ENCODE data around the gene PKN2. TPM values are rescaled to one million over a fixed set of nuclear protein-coding genes. Genes with fewer than 3 reads are reported as not detected.
"Not testable (repeated sequence)": the region's sequence is repeated elsewhere in the genome, so short reads cannot be mapped to it uniquely, and the experiment has no call there.

PKN2 gene
- total RNA-seq, 1 donor from 2014 or later, result 7.3 TPM

DNA sequence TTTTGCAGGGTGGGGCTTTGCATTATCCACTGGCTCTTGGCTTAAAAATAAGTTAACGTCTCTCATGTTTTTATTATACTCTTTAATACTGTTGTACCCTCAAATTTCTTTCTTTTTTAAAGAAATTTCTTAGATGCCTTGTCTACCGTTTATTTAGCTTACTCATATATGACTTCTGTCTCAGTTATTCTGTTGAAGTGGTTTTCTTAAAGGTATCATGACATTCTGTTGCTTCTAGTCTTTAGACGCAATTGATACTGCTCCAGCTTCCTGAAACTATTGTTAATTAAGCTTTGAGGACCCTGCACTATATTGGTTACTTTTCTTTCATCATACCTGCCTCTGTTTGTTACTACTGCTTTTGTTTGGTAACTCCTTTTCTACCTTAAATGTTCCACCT lies 11.7 kb downstream of the PKN2 start:
- intact Hi-C loops (cut with DNase I), result no loop called here

DNA sequence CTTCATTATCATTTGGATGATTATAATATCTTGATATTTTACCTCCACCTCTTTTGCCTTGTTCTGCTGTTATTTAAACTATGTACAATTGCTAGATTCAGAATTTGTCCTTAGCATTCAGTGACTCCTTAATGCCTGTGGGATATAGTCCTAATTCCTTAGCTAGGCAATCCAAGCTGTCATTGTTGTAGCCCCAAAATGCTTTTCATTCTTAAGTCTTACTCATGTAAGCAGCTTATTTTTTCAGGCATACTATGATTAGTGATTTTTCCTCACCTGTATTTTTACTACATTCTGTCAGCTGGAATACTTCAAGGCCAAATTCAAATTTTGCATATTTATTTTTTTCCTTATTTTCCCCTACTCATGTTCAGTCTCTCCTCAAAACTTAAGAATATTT lies 13.4 kb downstream of the PKN2 start:
- Histone ChIP-seq H3K4me1 (no peaks in the 10 kb centered on the region), H3K27ac (no peak overlapping the region), H3K4me3 (no peak overlapping the region), H3K27me3 (no peaks in the 10 kb centered on the region), H3K9me3 (no peaks in the 10 kb centered on the region), H3K36me3 (no peaks in the 10 kb centered on the region)
- no peak for TF ChIP-seq CTCF (IDR thresholded peaks at IDR 0.05)
- no peak for DNase-seq (ENCODE audit: low spot score in 2 of 2)
- intact Hi-C loops (cut with DNase I), result no loop called here

More for the DNA sequence above, 11.7 kb downstream of the PKN2 start:
- H3K27ac ChIP-seq, result no peak overlapping the region
- no peaks in the 10 kb centered on the region for H3K4me1 ChIP-seq
- H3K27me3 ChIP-seq, result no peaks in the 10 kb centered on the region
- TF ChIP-seq CTCF (IDR thresholded peaks at IDR 0.05), result no peak
- H3K36me3 ChIP-seq, result no peaks in the 10 kb centered on the region
- DNase-seq (ENCODE audit: low spot score in 2 of 2), result no peak
- no peaks in the 10 kb centered on the region for H3K9me3 ChIP-seq
- H3K4me3 ChIP-seq, result no peak overlapping the region

DNA sequence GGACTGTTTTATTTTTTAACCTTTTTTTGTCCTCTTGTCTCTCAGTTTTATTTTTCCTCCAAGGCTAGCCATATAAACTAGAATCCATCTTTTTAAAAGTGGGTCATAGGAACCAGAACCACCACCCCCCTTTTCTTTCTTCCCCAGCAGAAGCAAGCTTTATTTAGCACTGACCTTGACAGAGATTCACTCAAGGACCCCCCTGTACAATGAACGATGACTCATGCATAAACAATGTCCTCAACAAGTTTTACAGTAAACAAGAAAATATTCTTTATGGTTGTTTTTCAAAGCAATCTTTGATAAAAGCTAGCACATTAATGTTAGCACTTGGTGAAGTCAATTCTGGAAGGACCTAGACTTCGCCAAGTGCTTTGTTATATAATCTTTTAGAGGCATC lies 14.1 kb downstream of the PKN2 start:
- Histone ChIP-seq H3K4me1 (no peaks in the 10 kb centered on the region), H3K27ac (no peak overlapping the region)
- intact Hi-C loops (cut with DNase I), result no loop called here

GRCh38 chr1:88698764-88699163 lies 14.7 kb downstream of the PKN2 start:
- Histone ChIP-seq H3K27ac (no peak overlapping the region), H3K4me1 (no peaks in the 10 kb centered on the region), H3K36me3 (no peaks in the 10 kb centered on the region), H3K27me3 (no peaks in the 10 kb centered on the region), H3K4me3 (no peak overlapping the region), H3K9me3 (no peaks in the 10 kb centered on the region)
- DNase-seq (ENCODE audit: low spot score in 2 of 2), result no peak
- no peak for TF ChIP-seq CTCF (IDR thresholded peaks at IDR 0.05)
- intact Hi-C loops (cut with DNase I), result no loop called here

More for the DNA sequence above, 14.1 kb downstream of the PKN2 start:
- TF ChIP-seq CTCF (IDR thresholded peaks at IDR 0.05), result no peak
- Histone ChIP-seq H3K27me3 (no peaks in the 10 kb centered on the region), H3K9me3 (no peaks in the 10 kb centered on the region), H3K36me3 (no peaks in the 10 kb centered on the region), H3K4me3 (no peak overlapping the region)
- DNase-seq (ENCODE audit: low spot score in 2 of 2), result no peak

- H3K27me3 ChIP-seq, result no peaks in the 10 kb centered on the region
- intact Hi-C loops (cut with DNase I), result no loop called here
- DNase-seq (ENCODE audit: low spot score in 2 of 2), result no peak
- no peak overlapping the region for H3K27ac ChIP-seq
- TF ChIP-seq CTCF (IDR thresholded peaks at IDR 0.05), result no peak
- H3K36me3 ChIP-seq, result no peaks in the 10 kb centered on the region
- no peak overlapping the region for H3K4me3 ChIP-seq
- H3K9me3 ChIP-seq, result no peaks in the 10 kb centered on the region
- H3K4me1 ChIP-seq, result no peaks in the 10 kb centered on the region
Observed at GRCh38 chr1:88700425-88701013, 16.4 kb downstream of the PKN2 start.

- H3K4me3 ChIP-seq, result no peak overlapping the region
- H3K27me3 ChIP-seq, result no peaks in the 10 kb centered on the region
- no peak overlapping the region for H3K27ac ChIP-seq
- no peak for TF ChIP-seq CTCF (IDR thresholded peaks at IDR 0.05)
- H3K9me3 ChIP-seq, result no peaks in the 10 kb centered on the region
- intact Hi-C loops (cut with DNase I), result no loop called here
- no peak for DNase-seq (ENCODE audit: low spot score in 2 of 2)
- no peaks in the 10 kb centered on the region for H3K4me1 ChIP-seq
- no peaks in the 10 kb centered on the region for H3K36me3 ChIP-seq
Observed at GRCh38 chr1:88701275-88701674, 17.2 kb downstream of the PKN2 start.

DNA sequence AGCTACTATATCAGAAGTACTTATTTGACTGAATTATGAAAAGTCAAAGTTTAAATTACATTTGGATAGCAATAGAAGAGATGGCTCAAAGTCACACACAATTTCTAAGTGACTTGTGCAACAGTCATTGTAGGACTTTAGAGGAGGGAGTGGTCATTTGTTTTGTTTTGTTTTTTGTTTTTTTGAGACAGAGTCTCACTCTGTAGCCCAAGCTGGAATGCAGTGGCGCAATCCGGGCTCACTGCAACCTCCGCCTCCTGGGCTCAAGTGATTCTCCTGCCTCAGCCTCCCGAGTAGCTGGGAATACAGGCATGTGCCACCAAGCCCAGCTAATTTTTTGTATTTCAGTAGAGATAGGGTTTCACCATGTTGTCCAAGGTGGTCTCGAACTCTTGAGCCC lies 17.7 kb downstream of the PKN2 start:
- H3K36me3 ChIP-seq; intact Hi-C loops (cut with DNase I); H3K9me3 ChIP-seq; DNase-seq (ENCODE audit: low spot score in 2 of 2); H3K27ac ChIP-seq; H3K4me1 ChIP-seq; H3K4me3 ChIP-seq; H3K27me3 ChIP-seq: not testable (repeated sequence)
